GM21737 (cell line): ENCODE results near the gene PEX5L.

Source experiments
- ATAC-seq: cut with Tn5 transposase; IDR thresholded peaks from one replicate; pipeline ENCODE4 v1.9.1; 2021; ENCODE audit warnings: mild to moderate bottlenecking, moderate library complexity; ENCODE audit not compliant: unreplicated experiment

PEX5L gene

DNA sequence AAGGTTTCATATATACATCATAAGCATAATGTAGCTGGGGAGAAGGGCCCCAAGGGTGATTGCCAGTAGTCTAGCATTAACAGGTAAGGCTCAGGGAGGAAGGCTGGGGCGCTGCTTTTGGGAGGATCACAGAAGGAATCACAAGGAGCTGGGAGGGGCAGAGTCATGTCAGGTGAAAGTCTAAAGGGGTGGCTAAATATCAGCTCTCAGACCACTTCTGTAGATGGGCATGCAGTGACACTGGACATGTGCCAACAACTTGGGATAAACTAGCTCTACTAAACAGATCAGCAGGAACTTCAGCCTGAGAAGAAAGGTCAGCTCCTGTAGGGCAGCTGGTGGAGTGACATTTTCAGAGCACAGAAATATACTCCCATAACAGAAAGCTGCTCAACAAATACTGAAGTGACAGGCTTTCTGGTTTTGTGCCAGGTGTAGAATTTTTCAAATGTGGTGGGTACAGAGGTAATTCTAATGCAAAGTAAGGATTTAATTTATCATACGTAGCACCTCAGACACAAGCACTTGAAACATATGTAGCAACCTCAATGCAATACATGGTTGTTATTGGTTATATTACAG is 79.4 kb downstream of the PEX5L start:
- no peak for ATAC-seq

DNA sequence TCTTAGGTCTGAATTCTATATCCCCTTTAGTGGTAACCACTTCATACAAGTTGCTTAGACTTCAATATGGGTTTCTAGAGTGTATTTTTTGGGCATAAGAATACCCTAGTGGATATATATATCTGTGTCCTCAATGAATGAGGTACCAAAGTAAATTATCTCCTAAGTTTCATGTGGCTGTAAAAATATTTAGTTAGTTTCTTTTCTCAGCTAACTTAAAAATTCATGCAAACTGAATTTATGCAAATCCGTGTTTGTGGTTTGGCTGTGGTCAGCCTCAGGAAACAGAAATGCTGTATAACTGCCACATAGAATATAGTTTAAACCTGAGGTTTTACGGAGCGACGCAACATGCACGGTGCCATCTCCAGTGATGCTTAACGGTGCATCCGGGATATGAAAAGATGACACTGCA is 80.3 kb downstream of the PEX5L start:
- peak; percentile 90 for ATAC-seq

GRCh38 chr3:179955809-179956208 is 80.9 kb downstream of the PEX5L start:
- no peak for ATAC-seq

- ATAC-seq: no peak
Observed at GRCh38 chr3:179955286-179955685, 81.5 kb downstream of the PEX5L start.

DNA sequence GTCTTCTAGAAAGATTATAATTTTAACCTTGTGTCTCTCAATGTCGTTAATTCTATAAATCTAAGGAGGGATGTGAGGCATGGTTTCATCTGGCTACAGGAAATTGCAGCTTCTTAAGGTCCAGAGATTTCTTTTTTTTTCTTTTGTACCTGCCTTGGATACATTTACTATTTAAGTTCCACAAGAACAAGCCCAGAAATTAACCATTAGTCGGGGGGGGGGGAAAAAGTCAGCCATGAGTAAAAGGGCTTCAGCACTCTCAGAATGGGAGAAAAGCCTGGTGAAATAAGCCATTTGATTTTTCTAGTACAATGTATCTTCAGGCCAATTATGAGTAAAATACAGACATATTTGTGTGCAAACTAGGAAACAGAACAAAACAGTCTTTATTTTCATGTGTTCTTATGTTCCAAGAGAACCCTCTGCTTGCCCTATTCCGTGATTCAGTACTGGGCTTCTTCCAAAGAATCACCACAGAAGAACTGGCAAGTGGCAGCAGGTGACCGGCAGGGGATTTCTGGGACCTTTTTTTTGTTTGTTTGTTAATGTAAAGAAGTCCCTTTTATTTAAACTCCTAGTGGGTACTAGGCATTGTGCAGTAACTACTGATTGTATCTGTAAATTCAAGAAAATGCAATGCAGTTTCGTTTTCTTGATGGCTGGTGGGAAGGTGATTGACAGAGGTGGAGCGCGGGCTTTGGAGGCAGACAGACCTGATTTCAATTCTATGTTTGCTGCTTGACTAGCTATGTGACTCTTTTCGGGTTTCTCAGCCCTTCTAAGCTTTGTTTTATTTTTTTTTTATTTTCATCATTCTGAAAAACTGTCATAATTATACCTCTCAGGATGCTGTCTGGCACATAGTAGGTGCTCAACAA is 82.5 kb downstream of the PEX5L start:
- no peak for ATAC-seq

DNA sequence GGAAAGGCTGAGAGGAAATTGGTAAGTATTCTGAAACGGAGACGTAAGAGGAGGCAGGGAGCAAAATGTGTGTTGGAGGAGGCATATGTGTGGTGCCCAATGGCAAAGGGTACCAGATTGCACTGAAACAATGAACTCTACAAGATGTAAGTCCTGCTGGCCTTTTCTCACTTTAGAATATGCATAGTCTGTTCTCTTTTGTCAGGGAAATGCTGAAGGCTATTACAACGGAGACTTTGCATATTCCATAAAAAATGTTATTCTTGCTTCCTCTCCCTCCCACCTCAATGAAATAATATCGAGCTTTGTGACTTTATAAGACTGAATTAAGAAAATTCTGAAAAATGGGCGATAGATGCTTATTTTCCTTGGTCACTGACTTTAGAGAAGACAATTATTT is 85.9 kb downstream of the PEX5L start:
- ATAC-seq: no peak

GRCh38 chr3:179949869-179950268 is 86.9 kb downstream of the PEX5L start:
- ATAC-seq: peak; percentile 15

- ATAC-seq: peak; percentile 79
Observed at GRCh38 chr3:179949412-179949811, 87.3 kb downstream of the PEX5L start.

- ATAC-seq: no peak
Observed at GRCh38 chr3:179948740-179949139, 88.0 kb downstream of the PEX5L start.

- no peak for ATAC-seq
Observed at GRCh38 chr3:179945569-179945968, 91.2 kb downstream of the PEX5L start.

DNA sequence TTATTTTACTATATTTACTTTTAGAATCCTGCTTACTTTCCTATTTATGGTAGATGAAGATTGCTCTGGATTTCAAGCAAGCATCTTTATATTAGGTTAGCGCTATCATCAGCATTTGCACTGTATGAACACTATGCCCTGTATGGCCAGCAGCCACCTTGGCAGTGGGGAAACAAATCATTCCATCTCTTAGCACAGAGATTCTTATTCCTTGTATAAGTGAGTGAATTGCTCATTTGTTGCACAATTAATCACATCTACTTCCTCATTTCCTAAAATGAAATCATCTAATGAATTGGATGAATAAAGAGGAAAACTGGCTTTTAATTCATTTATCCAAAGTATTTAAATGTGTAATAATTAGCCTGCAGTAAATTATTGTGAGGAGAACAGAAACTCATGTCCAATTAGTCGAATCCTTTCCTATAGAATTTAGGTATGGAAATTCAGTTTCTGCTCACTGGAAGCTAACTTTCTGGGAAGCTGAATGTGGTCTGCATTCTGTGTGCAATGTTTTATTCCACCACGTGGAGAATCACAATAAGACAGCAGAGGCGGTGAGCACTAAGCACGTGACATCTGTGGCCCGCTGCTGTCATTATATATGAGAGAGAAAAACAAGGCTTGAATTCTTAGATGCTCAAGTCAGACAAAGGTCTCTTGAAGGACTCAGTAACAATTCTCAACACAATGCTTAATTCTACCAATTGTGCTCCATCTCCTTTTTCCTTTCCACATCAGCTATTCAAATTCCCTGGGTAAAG is 93.4 kb downstream of the PEX5L start:
- no peak for ATAC-seq

DNA sequence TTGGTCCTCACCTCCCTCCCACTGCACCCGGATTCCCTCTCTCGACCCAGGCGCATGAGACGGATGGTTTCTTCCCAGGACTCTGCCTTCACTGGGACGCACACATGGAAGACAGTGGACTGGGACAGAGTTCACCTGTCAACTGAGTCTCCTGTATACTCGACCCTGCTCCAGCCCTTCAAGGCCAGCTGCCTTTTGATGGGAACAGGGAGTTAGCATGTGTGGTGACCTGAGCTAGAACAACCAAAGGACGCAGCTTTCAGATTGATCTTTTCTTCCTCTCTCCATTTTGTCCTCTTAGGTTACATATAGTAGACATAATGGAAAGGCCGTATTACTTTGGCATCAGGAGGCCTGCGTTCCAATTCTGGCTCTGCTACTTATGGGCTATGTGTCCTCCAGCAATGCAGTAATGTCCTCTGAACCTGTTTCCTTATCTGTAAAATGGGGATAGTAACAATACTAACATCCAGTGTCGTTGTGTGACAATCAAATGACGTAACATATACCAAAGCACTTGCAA is 94.1 kb downstream of the PEX5L start:
- no peak for ATAC-seq

- no peak for ATAC-seq
Observed at GRCh38 chr3:179935710-179936109, 101.0 kb downstream of the PEX5L start.

- no peak for ATAC-seq
Observed at GRCh38 chr3:179933914-179934313, 102.8 kb downstream of the PEX5L start.

DNA sequence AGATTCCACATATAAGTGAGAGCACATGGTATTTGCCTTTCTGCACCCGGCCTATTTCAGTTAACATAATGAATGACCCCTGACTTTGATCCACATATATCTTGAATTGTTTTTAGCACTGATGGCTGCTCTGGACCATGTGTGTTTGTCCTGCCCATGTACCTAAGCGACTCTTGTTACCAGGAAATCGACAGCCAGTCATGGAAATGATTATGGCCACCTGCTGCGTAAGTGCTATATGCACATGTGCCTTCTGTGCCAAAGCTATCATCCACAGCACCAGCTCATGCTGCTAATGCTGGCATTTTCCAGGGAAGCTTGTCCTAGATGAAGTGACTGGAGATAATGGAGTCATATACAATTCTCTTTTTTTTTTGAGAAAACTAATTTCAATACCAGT is 103.7 kb downstream of the PEX5L start:
- ATAC-seq: no peak

GRCh38 chr3:179932674-179933073 is 104.1 kb downstream of the PEX5L start:
- no peak for ATAC-seq

- no peak for ATAC-seq
Observed at GRCh38 chr3:179929091-179929529, 107.6 kb downstream of the PEX5L start.

- ATAC-seq: no peak
Observed at GRCh38 chr3:179927191-179927590, 109.5 kb downstream of the PEX5L start.

GRCh38 chr3:179921951-179922350 is 114.8 kb downstream of the PEX5L start:
- no peak for ATAC-seq

GRCh38 chr3:179921500-179921899 is 115.2 kb downstream of the PEX5L start:
- ATAC-seq: peak; percentile 90

DNA sequence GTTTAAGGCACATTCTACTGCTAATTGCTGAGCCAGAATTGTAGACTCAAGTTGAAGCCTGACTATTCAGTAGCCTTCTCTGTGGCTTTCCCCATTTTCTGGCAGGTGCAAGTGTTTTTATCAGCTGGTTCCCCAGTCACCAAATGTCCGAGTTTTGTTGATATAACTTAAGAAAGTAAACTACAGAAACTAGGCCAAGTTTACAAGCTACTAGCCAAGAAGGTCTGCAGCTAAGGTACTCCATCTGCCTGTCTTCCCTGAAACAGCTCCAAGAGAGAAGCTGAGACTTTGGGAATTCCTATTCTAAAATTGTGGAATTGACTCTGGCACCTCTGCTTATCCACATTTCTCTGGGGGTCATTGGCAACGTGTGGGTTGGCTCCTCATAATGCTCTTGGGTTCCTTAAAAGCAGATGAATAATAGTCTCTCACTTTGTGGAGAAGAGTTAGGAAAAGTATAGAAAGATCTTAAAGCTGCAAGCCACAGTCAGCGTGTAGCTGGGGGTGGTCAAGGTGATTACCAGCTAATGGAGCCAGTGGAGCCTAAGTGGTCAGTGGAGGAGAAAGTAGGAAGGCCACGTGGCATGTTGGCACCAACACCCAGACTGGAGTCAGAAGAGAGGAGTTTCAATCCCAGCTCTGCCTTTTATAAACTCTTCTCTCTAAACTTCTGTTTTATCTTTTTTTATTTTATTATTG is 128.8 kb downstream of the PEX5L start:
- no peak for ATAC-seq
